HG02610 (cell line): ENCODE measurements around the gene SELP.
A peak's percentile ranks its signal among the peaks of the same experiment; 100 is the strongest.

Experiments used
- ATAC-seq: cut with Tn5 transposase; IDR thresholded peaks from one replicate; pipeline ENCODE4 v1.9.1; 2021; ENCODE audit warnings: mild to moderate bottlenecking, moderate library complexity; ENCODE audit not compliant: unreplicated experiment

The SELP gene

GRCh38 chr1:169577981-169578738 lies 51.8 kb downstream of the SELP start:
- no peak for ATAC-seq

GRCh38 chr1:169576935-169577331 lies 53.0 kb downstream of the SELP start:
- ATAC-seq: no peak

GRCh38 chr1:169576241-169576934 lies 53.5 kb downstream of the SELP start:
- no peak for ATAC-seq

- ATAC-seq: no peak
Observed at GRCh38 chr1:169574336-169574735, 55.6 kb downstream of the SELP start.

GRCh38 chr1:169572187-169572586 lies 57.7 kb downstream of the SELP start:
- no peak for ATAC-seq

GRCh38 chr1:169571450-169571849 lies 58.5 kb downstream of the SELP start:
- ATAC-seq: no peak

- no peak for ATAC-seq
Observed at GRCh38 chr1:169570172-169570574, 59.8 kb downstream of the SELP start.

- ATAC-seq: no peak
Observed at GRCh38 chr1:169568497-169568896, 61.4 kb downstream of the SELP start.

GRCh38 chr1:169565335-169566271 lies 64.3 kb downstream of the SELP start:
- ATAC-seq: no peak

GRCh38 chr1:169563650-169564049 lies 66.3 kb downstream of the SELP start:
- no peak for ATAC-seq

- ATAC-seq: no peak
Observed at GRCh38 chr1:169563019-169563615, 66.8 kb downstream of the SELP start.

GRCh38 chr1:169561692-169562091 lies 68.2 kb downstream of the SELP start:
- no peak for ATAC-seq

GRCh38 chr1:169557131-169557530 lies 72.8 kb downstream of the SELP start:
- ATAC-seq: no peak

- no peak for ATAC-seq
Observed at GRCh38 chr1:169550294-169550693, 79.6 kb downstream of the SELP start.

- ATAC-seq: no peak
Observed at GRCh38 chr1:169548282-169548681, 81.6 kb downstream of the SELP start.

- peak; percentile 57 for ATAC-seq
Observed at GRCh38 chr1:169546087-169546995, 83.6 kb downstream of the SELP start.

- ATAC-seq: no peak
Observed at GRCh38 chr1:169545472-169545871, 84.5 kb downstream of the SELP start.

- ATAC-seq: no peak
Observed at GRCh38 chr1:169538998-169539871, 90.7 kb downstream of the SELP start.
